Mononuclear cell (primary cell): ENCODE results near the gene PPP2R2C. TPM values are rescaled to one million over a fixed set of nuclear protein-coding genes. Genes with fewer than 3 reads are reported as not detected.

Experiments used
- H3K27me3 ChIP-seq: 2 replicates; pipeline ENCODE4 v1.6.0; 2011; ENCODE audit warnings: low read length, control low read depth; ENCODE audit not compliant: insufficient read depth
- H3K4me1 ChIP-seq: 2 replicates; pipeline ENCODE4 v1.5.1; 2011; ENCODE audit warnings: mild to moderate bottlenecking, low read length, control low read depth; ENCODE audit not compliant: insufficient read depth
- H3K4me3 ChIP-seq: 2 replicates; pipeline ENCODE4 v1.5.1; 2011; ENCODE audit warnings: mild to moderate bottlenecking, low read length, moderate library complexity
- H3K9me3 ChIP-seq: 2 replicates; pipeline ENCODE4 v1.5.1; 2011; ENCODE audit warnings: low read depth, mild to moderate bottlenecking, control low read depth, low read length
- total RNA-seq: library from RNA; depleted of rRNA; stranded (reverse); fragments of >200 nt; gene quantifications from one replicate; pipeline ENCODE4 v1.2.3, GENCODE V29; 2012

Gene PPP2R2C
- total RNA-seq, 1 donor = not detected

DNA sequence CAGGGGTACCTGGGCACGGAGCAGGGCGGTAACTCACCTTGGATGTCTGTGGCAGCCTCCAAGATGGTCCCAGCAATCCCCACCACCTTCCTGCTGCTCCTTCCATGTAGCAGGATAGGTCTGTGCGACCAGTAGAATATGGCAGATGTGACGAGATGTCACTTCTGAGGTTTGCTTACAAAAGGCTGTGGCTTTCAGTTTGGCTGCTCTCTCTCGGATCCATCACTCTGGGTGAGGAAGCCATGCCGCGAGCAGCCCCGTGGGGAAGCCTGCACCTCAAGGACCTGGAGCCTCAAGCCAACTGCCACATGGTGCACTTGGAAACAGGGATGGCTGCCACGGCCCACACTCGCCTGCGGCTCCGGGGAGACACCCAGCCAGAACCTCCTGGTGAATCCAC is 165.2 kb downstream of the PPP2R2C start:
- Histone ChIP-seq H3K4me1 (no peaks in the 10 kb centered on the region), H3K27me3 (peaks cover 11% of the 10 kb centered on the region)

DNA sequence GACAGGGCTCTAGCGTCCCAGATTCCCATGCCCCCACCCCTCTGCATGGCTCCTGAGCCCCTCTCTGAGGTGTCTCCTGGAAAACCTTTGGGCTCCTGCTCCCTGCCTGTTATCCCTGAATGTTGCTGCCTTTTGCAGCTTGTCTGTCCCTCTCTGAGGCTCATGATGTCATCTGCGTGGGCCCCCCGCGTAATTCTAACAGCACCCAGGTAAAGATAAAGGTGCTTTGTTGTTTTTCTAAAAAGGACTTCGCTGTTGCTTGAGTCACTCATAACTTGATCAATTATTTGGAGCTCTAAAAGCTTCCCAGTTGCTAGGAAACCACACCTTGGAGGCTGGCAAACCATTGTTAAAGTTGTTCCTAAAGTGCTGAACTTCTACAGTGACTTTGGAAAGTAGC is 166.1 kb downstream of the PPP2R2C start:
- no peak overlapping the region for H3K4me3 ChIP-seq
- H3K4me1 ChIP-seq = no peaks in the 10 kb centered on the region

More for the DNA sequence above, 165.2 kb downstream of the PPP2R2C start:
- Histone ChIP-seq H3K4me3 (no peak overlapping the region), H3K9me3 (no peaks in the 10 kb centered on the region)

DNA sequence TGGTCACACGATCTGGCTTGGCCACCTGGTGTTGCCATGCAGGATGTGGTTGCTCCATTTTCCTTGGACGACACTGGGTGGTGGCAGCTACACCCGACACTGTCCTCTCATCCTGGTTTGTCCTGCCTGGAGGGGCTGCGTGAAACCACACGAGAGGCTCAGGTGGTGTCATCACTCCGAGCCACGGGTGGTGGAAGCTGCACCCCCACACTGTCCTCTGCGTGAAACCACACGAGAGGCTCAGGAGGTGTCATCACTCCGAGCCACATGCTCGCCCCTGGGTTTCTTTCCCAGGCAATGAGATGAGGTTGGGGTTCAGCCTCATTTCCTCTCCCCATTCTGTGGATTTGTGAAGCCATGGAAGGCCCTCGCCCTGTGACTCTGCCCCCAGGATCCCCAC is 168.5 kb downstream of the PPP2R2C start:
- Histone ChIP-seq H3K4me3 (no peak overlapping the region), H3K9me3 (no peaks in the 10 kb centered on the region), H3K4me1 (no peaks in the 10 kb centered on the region), H3K27me3 (peaks cover 8% of the 10 kb centered on the region)

More for the DNA sequence above, 166.1 kb downstream of the PPP2R2C start:
- H3K27me3 ChIP-seq = peaks cover 11% of the 10 kb centered on the region
- no peaks in the 10 kb centered on the region for H3K9me3 ChIP-seq

DNA sequence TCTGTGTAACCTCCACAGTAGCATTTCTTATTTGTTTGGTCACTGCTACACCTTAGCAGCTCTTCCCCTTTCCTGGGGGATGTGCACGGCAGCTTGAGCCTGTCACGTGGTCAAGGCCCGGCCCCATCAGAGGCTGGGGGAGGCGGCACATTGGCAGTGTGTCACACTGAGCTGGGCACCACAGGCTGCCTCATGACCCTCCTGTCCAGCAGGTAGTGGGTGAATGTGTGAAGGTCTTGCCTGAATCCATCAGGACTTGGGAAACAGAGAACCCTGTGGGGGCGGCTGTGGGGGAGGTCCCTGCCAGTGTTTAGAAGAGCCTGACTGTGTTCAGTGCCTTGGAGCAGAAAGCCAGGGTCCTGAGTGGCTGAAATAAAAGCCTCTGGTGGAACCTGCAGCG is 169.5 kb downstream of the PPP2R2C start:
- peaks cover 2% of the 10 kb centered on the region for H3K27me3 ChIP-seq
- no peaks in the 10 kb centered on the region for H3K4me1 ChIP-seq
- H3K4me3 ChIP-seq = no peak overlapping the region
- H3K9me3 ChIP-seq = no peaks in the 10 kb centered on the region

DNA sequence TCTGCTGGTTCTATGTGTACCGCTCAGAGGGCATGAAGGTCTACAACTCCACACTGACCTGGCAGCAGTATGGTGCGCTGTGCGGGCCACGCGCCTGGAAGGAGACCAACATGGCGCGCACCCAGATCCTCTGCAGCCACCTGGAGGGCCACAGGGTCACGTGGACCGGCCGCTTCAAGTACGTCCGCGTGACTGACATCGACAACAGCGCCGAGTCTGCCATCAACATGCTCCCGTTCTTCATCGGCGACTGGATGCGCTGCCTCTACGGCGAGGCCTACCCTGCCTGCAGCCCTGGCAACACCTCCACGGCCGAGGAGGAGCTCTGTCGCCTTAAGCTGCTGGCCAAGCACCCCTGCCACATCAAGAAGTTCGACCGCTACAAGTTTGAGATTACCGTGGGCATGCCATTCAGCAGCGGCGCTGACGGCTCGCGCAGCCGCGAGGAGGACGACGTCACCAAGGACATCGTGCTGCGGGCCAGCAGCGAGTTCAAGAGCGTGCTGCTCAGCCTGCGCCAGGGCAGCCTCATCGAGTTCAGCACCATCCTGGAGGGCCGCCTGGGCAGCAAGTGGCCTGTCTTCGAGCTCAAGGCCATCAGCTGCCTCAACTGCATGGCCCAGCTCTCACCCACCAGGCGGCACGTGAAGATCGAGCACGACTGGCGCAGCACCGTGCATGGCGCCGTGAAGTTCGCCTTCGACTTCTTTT is 170.5 kb downstream of the PPP2R2C start:
- Histone ChIP-seq H3K9me3 (no peaks in the 10 kb centered on the region), H3K4me1 (no peaks in the 10 kb centered on the region), H3K4me3 (no peak overlapping the region), H3K27me3 (no peaks in the 10 kb centered on the region)

- H3K4me3 ChIP-seq = no peak overlapping the region
- H3K27me3 ChIP-seq = no peaks in the 10 kb centered on the region
- H3K4me1 ChIP-seq = no peaks in the 10 kb centered on the region
- no peaks in the 10 kb centered on the region for H3K9me3 ChIP-seq
These were observed 171.2 kb downstream of the PPP2R2C start for GRCh38 chr4:6301051-6301731.

DNA sequence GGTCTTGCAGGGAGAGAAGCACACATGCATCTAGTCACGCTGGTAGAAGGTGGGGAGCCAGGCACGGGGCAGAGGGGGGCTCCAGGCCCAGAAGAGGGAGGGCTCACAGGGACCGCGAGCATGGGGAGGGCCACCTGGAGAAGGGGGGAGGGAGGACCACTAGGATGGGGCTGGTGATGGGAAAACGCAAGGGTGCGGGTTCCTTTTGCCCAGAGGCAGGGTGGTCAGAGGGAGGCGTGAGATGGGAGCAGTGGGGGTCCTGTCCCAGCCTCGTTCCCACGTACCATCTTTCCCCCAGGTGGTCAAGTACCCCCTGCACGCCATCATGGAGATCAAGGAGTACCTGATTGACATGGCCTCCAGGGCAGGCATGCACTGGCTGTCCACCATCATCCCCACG is 172.1 kb downstream of the PPP2R2C start:
- H3K4me1 ChIP-seq = no peaks in the 10 kb centered on the region
- H3K4me3 ChIP-seq = no peak overlapping the region
- H3K9me3 ChIP-seq = no peaks in the 10 kb centered on the region
- no peaks in the 10 kb centered on the region for H3K27me3 ChIP-seq

DNA sequence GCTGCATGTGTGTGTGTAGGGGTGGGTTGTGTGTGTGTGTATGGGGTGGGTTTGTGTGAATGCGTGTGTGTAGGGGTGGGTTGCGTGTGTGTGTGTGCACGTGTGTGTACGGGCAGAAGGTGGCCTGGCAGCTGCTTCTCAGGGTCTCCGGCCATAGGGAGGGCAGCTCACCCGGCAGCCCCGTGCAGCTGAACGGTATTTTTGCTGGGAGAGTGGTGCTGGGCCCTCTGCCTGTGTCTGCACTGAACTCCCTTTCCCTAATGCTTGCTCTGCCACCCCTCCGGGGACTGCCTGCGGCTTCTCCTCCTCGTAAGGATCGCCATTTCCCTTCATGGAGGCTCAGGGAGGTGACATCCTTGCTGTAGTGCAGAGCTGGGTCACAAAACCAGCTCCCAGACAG is 172.5 kb downstream of the PPP2R2C start:
- Histone ChIP-seq H3K9me3 (no peaks in the 10 kb centered on the region), H3K4me3 (no peak overlapping the region), H3K4me1 (no peaks in the 10 kb centered on the region), H3K27me3 (no peaks in the 10 kb centered on the region)

DNA sequence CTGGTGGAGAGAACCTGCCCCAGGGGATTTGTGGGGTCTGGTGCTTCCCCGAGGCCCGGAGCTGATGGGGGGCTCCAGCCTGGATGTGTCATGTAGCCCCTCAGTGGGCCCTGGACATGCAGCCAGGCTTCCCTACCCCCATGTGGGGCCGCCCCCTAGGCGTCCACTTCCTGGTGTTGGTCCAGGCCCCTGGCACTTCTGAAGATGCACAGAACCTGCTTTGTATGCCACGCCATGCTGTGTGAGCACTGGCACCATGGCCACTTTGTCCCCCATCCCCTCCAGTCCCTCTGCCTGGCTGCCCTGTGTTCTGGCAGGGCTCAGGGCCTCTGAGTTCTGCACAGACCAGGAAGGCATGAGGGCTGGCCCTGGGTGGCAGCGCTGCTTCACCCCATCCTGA is 173.6 kb downstream of the PPP2R2C start:
- Histone ChIP-seq H3K9me3 (no peaks in the 10 kb centered on the region), H3K4me3 (no peak overlapping the region), H3K4me1 (no peaks in the 10 kb centered on the region), H3K27me3 (no peaks in the 10 kb centered on the region)

DNA sequence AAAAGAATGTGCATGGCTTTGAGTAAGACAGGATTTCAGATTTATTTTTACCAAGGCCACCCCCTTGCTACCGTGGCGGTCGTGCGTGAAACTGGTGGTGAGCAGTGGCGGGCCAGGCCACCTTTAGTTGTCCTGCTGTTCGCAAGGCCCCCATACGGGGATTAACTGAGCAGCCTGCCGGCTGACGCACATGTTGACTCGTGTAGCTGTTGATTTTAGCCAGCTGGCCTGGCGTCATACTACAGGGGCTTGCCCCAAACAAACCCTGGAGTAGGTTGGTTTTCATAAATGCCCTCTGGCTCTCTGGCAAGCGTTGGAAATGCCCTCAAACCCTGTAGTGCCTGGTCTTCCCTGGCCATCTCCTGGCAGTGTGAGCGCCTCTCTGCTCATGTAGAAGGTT is 174.4 kb downstream of the PPP2R2C start:
- no peak overlapping the region for H3K4me3 ChIP-seq
- H3K9me3 ChIP-seq = no peaks in the 10 kb centered on the region
- H3K27me3 ChIP-seq = no peaks in the 10 kb centered on the region

DNA sequence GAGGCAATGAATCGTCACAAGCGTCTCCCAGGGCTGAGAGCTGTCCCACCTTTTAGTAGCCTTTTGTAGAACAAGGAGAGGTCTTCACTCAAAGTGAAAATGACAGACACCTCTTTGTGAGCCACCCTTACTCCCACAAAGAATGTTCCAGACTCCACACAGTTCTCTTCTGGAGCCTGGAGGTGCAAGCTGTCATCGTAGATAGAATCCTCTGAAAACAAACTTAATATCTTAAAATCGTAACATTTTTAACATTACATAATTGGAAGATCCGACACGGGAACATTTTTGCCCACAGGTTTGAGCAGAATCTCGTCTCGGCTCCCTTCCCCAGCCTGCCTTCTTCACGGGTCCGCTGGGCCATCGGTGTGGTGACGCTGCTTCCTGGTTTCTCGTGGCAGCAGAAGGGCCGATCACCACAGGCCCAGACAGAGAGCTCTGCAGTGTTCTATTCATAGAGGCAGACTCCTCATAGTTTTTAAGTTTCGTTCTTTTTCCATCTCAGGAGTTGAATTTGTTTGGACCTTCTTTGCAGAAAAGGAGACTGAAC is 175.1 kb downstream of the PPP2R2C start:
- H3K4me1 ChIP-seq = no peaks in the 10 kb centered on the region
- H3K4me3 ChIP-seq = no peak overlapping the region
- no peaks in the 10 kb centered on the region for H3K9me3 ChIP-seq
- H3K27me3 ChIP-seq = no peaks in the 10 kb centered on the region

More for the DNA sequence above, 174.4 kb downstream of the PPP2R2C start:
- H3K4me1 ChIP-seq = no peaks in the 10 kb centered on the region

- H3K4me3 ChIP-seq = no peak overlapping the region
These were observed 176.4 kb downstream of the PPP2R2C start for GRCh38 chr4:6296026-6296425.

GRCh38 chr4:6295495-6295894 is 176.9 kb downstream of the PPP2R2C start:
- Histone ChIP-seq H3K4me3 (no peak overlapping the region), H3K27me3 (no peaks in the 10 kb centered on the region), H3K4me1 (no peaks in the 10 kb centered on the region), H3K9me3 (no peaks in the 10 kb centered on the region)

More at GRCh38 chr4:6296026-6296425, 176.4 kb downstream of the PPP2R2C start:
- no peaks in the 10 kb centered on the region for H3K9me3 ChIP-seq
- H3K27me3 ChIP-seq = no peaks in the 10 kb centered on the region
- no peaks in the 10 kb centered on the region for H3K4me1 ChIP-seq

DNA sequence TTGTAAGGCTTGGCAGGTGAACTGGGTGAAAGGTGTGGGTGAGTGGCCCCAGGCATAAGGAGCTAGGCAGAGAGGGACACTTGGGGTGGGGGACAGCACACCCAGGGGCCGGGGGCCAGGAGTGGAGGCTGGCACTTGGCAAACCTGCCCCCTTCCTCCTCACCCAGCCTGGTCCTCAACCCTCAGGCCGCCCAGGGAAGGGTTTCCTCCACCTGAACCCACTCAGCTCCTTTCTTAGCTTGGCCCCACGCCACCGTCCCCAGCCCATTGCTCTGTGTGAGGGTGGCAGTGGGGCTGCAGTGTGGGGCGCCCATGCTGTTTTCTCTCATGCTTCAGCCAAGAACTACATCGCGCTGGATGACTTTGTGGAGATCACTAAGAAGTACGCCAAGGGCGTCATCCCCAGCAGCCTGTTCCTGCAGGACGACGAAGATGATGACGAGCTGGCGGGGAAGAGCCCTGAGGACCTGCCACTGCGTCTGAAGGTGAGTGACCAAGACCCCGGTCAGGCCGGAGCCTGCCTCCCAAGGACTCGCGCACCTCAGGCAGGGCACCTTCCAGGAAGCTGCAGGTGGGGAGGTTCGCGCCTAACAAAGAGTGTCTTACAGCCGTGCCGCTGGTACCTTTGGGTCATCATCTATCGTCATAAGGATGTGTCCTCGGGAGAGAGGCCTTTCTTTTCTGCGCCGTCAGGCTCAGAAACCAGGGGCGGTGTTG is 177.6 kb downstream of the PPP2R2C start:
- Histone ChIP-seq H3K4me3 (no peak overlapping the region), H3K27me3 (no peaks in the 10 kb centered on the region), H3K4me1 (no peaks in the 10 kb centered on the region), H3K9me3 (no peaks in the 10 kb centered on the region)

DNA sequence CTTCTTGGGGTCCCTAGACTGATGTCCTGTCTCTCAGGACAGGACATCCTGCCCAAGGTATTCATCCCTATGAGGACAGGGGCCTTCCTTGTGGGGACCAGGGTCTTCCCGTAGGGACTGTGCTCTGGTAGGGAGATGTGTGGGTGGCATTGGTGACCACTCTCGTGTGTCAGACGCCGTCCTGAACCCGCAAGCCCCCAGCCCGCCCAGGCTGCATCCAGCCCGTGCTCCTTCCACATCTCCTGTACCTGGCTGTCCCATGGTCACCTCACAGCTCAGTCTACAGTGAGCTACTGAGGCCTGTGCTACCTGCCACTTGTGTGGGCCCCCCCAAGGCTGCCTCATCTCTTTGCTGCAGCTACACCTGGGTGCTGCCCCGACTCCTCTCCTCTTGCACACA is 178.8 kb downstream of the PPP2R2C start:
- Histone ChIP-seq H3K4me3 (no peak overlapping the region), H3K9me3 (no peaks in the 10 kb centered on the region), H3K4me1 (no peaks in the 10 kb centered on the region), H3K27me3 (no peaks in the 10 kb centered on the region)
